HG03460 (cell line): ENCODE results near the gene DDX39B.
A peak's percentile ranks its signal among the peaks of the same experiment; 100 is the strongest.
"Not testable (repeated sequence)": the region's sequence is repeated elsewhere in the genome, so short reads cannot be mapped to it uniquely, and the experiment has no call there.

Experiments used
- ATAC-seq: cut with Tn5 transposase; IDR thresholded peaks from one replicate; pipeline ENCODE4 v1.9.1; 2021; ENCODE audit not compliant: unreplicated experiment

The DDX39B gene

GRCh38 chr6:31541658-31542521, at the start of gene DDX39B:
DDX39B (minus strand) TSS chr6:31542003; CDS start chr6:31540532, 1,471 bp downstream.
- ATAC-seq: peak; percentile 63

- not testable (repeated sequence) for ATAC-seq
Measured at GRCh38 chr6:31590691-31591090, 48.9 kb upstream of the DDX39B start.

DNA sequence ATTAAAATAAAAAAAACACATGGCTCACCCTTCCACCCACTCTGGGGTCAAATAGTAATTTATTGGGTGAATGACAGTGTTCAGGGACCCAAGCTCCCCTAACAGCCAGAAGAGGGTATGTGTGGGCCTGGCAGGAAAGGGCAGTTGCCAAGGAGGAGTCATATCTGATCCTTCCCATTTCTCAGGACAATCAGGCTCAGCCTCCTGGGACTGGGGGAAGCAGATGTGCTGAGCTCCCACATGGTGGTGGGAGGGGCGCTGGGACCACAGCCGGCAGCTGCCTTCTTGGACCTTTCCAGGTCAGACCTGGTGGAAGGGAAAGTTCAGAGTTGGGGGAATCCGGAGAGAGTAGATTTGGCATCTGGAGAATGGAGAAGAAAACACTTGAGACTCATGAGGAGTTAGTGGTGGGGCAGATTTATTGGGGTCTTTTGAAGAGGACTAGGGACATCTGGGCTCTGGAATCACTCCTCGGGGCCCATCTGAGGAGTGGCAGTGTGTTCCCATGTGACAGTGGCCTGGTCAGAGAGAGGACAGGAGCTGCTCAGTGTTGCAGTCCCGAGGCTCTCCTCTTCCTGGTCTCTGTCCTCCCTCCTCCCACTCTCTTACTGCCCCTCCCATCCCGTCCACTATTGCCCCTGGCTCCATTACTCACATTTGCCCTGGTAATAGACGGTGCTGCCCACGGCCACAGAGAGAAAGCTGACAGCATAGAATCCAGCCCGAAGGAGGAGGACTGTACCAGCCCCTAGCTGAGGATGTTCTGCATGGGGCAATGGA, 47.3 kb upstream of the DDX39B start:
- no peak for ATAC-seq

GRCh38 chr6:31587791-31588777, 46.3 kb upstream of the DDX39B start:
- ATAC-seq: no peak

DNA sequence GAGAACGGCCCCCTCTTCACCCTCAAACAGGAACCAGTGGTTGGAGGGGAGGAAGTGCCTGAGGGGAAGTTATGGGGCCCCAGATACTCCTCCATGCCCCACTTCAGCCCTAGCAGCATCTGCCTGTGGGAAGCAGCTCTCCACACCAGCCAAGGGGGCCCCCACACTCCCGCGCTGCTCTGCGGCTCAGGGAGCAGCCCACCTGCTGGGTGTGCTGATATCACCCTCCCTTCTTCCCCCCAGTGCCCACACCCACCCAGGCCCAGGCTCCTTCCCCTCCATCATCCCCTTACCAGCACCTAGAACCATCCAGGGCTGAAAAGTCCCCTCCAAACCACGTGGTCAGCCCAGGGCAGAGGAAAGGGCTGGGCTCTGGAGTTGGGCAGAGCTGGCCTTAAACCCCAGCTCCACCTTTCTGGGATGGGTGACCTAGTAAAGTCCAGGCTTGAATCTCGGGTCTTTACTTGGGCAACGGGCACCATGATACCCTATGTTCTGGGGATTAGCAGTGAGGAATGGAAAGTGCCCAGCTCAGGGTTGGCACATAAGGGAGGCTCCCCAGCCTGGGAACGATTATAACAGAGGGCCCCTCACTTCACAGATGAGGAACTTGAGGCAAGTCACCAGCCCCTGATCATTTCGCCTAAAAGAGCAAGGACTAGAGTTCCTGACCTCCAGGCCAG, 44.9 kb upstream of the DDX39B start:
- no peak for ATAC-seq

GRCh38 chr6:31586008-31586407, 44.2 kb upstream of the DDX39B start, which contains the start of gene LST1:
LST1 (plus strand) TSS chr6:31586277; CDS start chr6:31587300, 1,023 bp downstream.
- ATAC-seq: no peak

DNA sequence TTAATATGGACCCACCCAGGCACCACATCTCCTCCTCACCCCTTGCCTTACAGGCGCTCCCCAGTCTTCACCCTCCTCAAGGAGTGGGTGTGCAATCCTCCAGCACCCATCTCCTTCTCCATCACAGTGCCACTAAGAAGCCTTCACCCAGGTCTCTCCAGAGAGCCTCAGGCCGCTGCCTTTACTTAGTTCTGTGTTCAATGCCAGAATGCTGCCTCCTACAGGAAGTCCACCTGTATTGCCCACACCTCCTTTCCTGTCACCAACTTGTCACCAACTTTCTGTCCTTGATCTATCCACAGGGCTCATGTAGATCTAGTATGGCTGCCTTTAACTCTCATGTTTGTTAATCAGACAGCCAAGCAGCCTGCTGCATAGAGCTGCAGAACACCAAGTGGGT, 43.7 kb upstream of the DDX39B start:
- no peak for ATAC-seq

- ATAC-seq: no peak
Measured at GRCh38 chr6:31582230-31582643, 40.4 kb upstream of the DDX39B start, which contains the start of gene LTB. LTB (minus strand) TSS chr6:31582424; CDS start chr6:31582417, 7 bp downstream.

GRCh38 chr6:31581434-31582229, 39.8 kb upstream of the DDX39B start:
- no peak for ATAC-seq

GRCh38 chr6:31580807-31581433, 39.1 kb upstream of the DDX39B start:
- peak; percentile 45 for ATAC-seq

GRCh38 chr6:31580438-31580740, 38.6 kb upstream of the DDX39B start:
- no peak for ATAC-seq

DNA sequence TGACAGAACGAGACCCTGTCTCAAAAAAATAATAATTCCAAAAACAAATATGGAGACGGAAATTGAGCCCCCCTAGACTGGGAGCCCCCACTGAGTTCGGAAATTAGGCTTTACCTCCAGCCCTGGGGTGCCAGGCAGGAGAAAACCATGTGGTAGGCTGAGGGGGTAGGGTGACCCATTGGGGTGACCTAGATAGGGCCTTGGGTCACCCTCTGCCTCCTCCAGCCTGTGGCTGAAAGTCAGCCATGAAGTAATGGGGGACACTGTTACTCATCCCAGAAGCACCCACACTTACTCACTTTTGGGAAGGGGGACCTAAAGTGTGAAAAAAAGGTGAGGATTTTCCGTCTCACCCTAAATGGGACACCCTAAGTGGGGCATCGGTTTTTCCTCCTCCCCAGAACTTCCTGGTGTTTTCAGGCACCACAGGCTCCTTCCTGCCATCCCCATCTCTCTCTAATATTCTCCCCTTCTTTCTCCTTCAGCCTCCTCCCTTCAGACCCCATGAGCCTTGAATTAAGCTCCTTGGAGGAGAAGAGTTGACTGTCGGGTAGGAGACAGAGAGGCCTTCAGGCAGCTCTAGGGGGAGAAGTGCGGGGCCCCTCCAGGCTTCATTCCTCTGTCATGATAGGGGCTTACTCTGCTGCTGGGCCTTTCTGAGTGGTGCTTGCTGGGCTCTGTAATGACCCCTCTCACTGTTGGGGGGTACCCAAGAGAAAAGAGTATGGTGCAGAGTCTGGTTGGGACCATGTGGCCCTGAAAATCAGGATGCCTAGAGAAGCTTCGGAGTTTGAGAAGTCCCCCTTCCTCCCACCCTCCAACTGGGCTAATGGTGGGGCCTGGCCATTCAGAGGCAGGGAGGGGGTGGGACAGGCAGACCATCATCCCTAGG, 38.0 kb upstream of the DDX39B start:
- no peak for ATAC-seq

DNA sequence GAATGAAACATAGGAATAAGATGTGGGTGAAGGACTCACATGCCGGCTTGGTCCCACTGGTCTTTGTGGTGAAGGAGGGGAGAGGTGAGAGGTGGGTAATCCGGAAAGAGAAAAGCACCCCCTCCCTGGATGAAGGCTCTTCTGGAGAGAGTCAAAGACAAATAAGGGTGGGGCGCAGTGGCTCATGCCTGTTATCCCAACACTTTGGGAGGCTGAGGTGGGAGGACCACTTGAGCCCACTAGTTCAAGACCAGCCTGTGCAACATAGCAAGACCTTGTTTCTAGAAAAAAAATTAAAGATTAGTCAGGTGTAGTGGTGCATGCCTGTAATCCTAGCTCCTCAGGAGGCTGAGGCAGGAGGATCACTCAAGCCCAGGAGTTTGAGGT, 37.3 kb upstream of the DDX39B start:
- no peak for ATAC-seq

GRCh38 chr6:31578184-31579118, 36.6 kb upstream of the DDX39B start:
- no peak for ATAC-seq

DNA sequence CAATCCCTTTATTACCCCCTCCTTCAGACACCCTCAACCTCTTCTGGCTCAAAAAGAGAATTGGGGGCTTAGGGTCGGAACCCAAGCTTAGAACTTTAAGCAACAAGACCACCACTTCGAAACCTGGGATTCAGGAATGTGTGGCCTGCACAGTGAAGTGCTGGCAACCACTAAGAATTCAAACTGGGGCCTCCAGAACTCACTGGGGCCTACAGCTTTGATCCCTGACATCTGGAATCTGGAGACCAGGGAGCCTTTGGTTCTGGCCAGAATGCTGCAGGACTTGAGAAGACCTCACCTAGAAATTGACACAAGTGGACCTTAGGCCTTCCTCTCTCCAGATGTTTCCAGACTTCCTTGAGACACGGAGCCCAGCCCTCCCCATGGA, 35.8 kb upstream of the DDX39B start:
- no peak for ATAC-seq

DNA sequence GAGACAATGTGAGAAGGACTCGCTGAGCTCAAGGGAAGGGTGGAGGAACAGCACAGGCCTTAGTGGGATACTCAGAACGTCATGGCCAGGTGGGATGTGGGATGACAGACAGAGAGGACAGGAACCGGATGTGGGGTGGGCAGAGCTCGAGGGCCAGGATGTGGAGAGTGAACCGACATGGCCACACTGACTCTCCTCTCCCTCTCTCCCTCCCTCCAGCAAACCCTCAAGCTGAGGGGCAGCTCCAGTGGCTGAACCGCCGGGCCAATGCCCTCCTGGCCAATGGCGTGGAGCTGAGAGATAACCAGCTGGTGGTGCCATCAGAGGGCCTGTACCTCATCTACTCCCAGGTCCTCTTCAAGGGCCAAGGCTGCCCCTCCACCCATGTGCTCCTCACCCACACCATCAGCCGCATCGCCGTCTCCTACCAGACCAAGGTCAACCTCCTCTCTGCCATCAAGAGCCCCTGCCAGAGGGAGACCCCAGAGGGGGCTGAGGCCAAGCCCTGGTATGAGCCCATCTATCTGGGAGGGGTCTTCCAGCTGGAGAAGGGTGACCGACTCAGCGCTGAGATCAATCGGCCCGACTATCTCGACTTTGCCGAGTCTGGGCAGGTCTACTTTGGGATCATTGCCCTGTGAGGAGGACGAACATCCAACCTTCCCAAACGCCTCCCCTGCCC, 35.2 kb upstream of the DDX39B start:
- ATAC-seq: no peak
